Stimulated activated CD4-positive, alpha-beta T cell treated with anti-CD3 and anti-CD28 coated beads, TNF-alpha, amount 100 ng/mL, for 4 hours (primary cell): ENCODE measurements around the gene PRKD1.

Experiments
- DNase-seq, 3 experiments: peaks; one replicate each; pipeline ENCODE4 v3.0.0-alpha.2; 2020; ENCODE audit warnings: low read depth in 3 of 3

The PRKD1 gene

DNA sequence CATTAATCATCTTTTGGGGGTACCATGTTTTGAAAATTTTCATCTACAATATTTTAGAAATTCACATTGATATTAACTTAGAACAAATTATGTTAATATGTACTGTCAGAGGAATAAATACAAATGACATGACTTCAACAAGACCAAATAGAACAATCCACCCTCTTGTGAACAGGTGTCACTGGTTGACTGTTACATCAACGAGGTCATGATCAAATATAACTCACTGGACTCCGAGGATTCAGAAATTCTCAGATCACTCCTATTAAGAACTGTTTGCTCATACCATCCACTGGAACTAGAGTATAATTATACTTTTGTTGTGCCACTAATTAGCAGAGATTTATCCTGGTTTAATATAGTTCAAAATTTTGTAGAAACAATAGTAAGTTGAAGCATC, 318.8 kb downstream of the PRKD1 start:
- no peak for DNase-seq

- DNase-seq = no peak
Observed at GRCh38 chr14:29607169-29607568, 320.5 kb downstream of the PRKD1 start.

DNA sequence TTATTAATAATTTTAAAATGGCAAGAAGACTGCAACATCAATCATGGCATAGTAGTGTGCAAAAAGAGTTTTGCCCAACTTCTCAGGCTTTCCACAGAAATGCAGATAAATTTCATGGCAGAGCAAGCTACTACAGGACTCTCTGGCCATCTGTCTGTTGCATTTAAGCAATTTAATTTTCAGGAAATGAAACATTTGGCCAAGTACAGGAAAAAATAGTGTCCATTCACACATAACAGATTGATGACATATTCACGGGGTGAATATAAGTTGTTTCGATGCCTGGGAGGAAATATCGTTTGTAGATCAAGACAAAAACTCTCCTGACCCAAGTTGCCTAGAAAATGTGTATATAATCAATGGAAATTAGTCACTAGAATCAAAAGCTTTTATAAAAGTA, 324.0 kb downstream of the PRKD1 start:
- no peak for DNase-seq

DNA sequence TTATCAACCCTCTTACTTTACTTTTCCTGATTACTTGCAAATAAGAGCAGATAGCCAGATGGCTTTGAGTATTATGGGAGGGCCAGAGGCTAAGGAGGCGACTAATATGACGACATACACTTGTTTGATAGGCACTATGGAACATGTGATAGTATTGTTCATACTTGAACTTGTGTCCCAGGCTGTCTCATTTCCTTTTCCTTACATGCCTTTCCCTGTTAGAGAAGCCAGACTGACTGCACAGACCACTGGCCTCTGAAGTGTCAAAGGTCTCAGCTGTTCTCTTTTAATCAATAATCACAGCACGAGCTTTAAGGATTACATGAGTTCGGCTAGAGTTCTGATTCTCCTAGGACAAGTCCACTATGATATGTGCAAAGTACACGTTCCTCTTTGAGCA, 326.0 kb downstream of the PRKD1 start:
- no peak for DNase-seq

GRCh38 chr14:29587761-29588470, 339.7 kb downstream of the PRKD1 start:
- no peak for DNase-seq

- no peak for DNase-seq
Observed at GRCh38 chr14:29587046-29587445, 340.6 kb downstream of the PRKD1 start.

- DNase-seq = no peak
Observed at GRCh38 chr14:29584992-29585391, 342.7 kb downstream of the PRKD1 start.

- no peak for DNase-seq
Observed at GRCh38 chr14:29580763-29581162, 346.9 kb downstream of the PRKD1 start.

- DNase-seq = no peak
Observed at GRCh38 chr14:29579838-29580237, 347.8 kb downstream of the PRKD1 start.

DNA sequence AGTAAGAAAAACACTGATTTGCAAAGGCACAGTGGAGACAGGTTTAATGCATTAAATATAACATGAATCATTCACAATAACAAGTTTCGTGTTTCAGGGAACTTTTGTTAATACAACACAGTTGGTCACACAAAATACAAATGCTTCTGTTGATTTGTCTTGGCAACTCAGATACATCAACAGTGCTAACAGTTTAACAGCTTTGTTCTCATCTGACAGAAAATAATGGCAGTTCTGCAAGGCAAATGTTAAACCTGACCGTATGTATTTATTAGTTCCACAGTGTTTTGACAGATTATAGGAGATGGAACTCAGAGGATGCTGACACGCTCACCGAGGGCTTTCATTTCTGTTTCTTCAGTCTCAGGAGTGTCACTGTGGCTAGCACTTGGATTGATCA, 350.7 kb downstream of the PRKD1 start:
- no peak for DNase-seq

- DNase-seq = no peak
Observed at GRCh38 chr14:29569194-29569593, 358.5 kb downstream of the PRKD1 start.

GRCh38 chr14:29566194-29566593, 361.5 kb downstream of the PRKD1 start:
- DNase-seq = no peak

GRCh38 chr14:29558516-29558915, 369.1 kb downstream of the PRKD1 start:
- no peak for DNase-seq

DNA sequence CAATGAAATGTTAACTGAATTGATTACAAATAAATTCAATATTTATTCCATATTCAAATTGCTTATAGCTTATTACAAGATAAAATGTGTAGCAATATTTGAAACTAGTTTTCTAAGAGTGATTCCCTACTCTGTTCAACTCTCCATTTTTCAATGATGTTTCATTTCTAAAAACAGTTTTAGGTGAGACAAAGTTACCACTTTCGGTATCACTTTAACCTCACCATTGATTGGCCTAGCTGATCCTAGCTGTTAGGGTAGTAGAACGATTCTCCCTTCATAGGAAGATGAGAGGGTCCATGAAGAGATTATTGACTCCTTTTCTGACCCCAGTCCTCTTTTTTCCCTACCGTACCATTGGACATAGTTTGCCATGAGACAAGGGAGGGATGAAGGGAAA, 373.3 kb downstream of the PRKD1 start:
- no peak for DNase-seq

DNA sequence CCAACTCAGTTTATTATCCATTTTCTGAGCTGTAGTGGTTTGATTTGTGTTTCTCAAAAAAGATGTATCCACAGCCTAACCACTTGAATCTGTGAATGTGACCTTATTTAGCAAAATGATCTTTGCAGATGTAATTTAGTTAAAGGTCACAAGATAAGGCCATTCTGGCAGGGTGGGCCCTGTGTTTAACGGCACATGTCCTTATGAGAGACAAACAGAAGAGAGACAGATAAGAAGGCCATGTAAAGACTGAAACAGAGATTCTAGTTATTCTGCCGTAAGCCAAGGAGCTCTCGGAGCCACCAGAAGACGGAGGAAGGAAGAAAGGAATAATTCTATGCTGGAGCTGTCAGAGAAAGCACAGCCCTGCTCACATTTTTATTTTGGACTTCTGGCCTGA, 374.2 kb downstream of the PRKD1 start:
- no peak for DNase-seq

DNA sequence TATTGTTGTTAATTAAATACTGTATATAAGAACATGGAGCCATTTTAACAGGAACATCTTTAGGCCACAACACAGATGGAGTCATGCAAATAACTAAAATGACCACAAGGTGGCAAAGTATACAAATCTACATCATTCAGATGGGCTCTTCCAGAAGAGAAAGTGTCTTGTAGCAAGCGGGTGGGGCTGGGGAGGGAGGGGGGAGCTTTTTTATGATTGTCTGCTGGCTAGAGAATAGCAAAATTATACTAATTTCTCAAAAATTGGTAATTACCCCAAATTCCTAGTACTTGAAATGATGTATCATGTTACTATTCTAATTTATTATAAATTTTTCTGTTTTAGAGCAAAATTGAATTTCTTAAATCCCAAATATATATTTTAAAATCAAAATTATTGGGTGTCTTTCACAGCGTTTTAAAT, 378.7 kb downstream of the PRKD1 start:
- DNase-seq = no peak

DNA sequence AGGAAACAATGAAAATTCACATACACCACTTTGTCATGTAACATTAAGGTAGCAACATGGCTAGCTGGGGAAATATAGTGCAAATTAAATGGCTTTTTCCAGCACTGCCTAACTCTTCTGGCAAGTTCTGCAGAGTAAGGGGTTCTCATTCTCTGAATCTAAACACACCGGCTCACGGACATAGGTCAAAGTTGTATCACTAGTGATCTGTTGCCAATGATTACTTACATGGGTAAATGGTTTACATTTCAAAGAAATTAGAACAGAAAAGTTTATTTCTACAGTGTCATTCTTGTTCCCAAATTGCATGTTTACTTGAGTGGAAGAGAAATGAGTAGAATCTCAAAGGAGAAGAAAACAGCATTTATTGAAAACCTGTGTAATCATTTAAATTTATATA, 381.9 kb downstream of the PRKD1 start:
- no peak for DNase-seq

GRCh38 chr14:29536886-29537511, 390.6 kb downstream of the PRKD1 start:
- no peak for DNase-seq

GRCh38 chr14:29529418-29529817, 398.2 kb downstream of the PRKD1 start:
- no peak for DNase-seq

GRCh38 chr14:29528889-29529288, 398.8 kb downstream of the PRKD1 start:
- DNase-seq = no peak

DNA sequence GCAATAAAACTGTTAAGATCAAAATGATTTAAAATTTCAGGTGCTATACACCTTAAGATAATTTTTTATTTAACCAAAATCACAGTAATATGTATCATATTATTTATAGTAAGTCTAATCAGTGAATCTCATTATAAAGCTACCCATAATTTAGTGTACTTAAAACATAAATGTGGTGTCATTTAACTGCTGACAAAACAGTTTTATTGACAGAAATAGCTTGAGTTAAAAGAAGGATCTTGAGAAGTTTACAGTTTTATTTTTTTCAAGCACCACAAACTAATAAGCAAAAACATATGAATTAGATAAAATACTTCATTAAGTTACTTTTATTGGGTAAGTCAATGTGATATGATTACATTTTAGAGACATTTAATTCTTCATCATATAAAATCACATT, 400.4 kb downstream of the PRKD1 start:
- no peak for DNase-seq
